GM19324 (cell line): ENCODE results near the gene FGF11.

Source experiments
- ATAC-seq: cut with Tn5 transposase; IDR thresholded peaks from one replicate; pipeline ENCODE4 v1.9.1; 2021; ENCODE audit warnings: mild to moderate bottlenecking, moderate library complexity; ENCODE audit not compliant: unreplicated experiment, low FRiP score

FGF11 gene

GRCh38 chr17:7407485-7408251 lies 31.6 kb upstream of the FGF11 start, which contains the start of gene NLGN2:
TSS of gene NLGN2 (plus strand) at chr17:7407845. CDS start at chr17:7408256, 411 bp downstream.
- ATAC-seq: no peak

- ATAC-seq: no peak
These were observed 31.0 kb upstream of the FGF11 start for GRCh38 chr17:7408252-7408727.

GRCh38 chr17:7408863-7409262 lies 30.4 kb upstream of the FGF11 start:
- ATAC-seq: no peak

- no peak for ATAC-seq
These were observed 29.6 kb upstream of the FGF11 start for GRCh38 chr17:7409716-7410115.

GRCh38 chr17:7410634-7411426 lies 28.5 kb upstream of the FGF11 start:
- ATAC-seq: no peak

GRCh38 chr17:7411427-7411750 lies 27.9 kb upstream of the FGF11 start:
- ATAC-seq: no peak

- ATAC-seq: no peak
These were observed 25.8 kb upstream of the FGF11 start for GRCh38 chr17:7413346-7413985.

GRCh38 chr17:7414837-7415236 lies 24.5 kb upstream of the FGF11 start:
- ATAC-seq: no peak

- ATAC-seq: no peak
These were observed 23.5 kb upstream of the FGF11 start for GRCh38 chr17:7415784-7416183.

GRCh38 chr17:7416323-7416722 lies 23.0 kb upstream of the FGF11 start:
- no peak for ATAC-seq

- ATAC-seq: no peak
These were observed 22.2 kb upstream of the FGF11 start for GRCh38 chr17:7417056-7417655.

GRCh38 chr17:7418472-7419152 lies 20.7 kb upstream of the FGF11 start:
- no peak for ATAC-seq

- no peak for ATAC-seq
These were observed 19.3 kb upstream of the FGF11 start, which contains the start of gene SPEM1 for GRCh38 chr17:7419819-7420610. TSS of gene SPEM1 (plus strand) at chr17:7420324. CDS start at chr17:7420385, 61 bp downstream.

- ATAC-seq: no peak
These were observed 18.1 kb upstream of the FGF11 start for GRCh38 chr17:7421186-7421585.

- no peak for ATAC-seq
These were observed 15.6 kb upstream of the FGF11 start for GRCh38 chr17:7423679-7424078.

GRCh38 chr17:7425316-7425715 lies 14.0 kb upstream of the FGF11 start, which contains the start of gene SPEM2:
TSS of gene SPEM2 (plus strand) at chr17:7425616. CDS start at chr17:7425689, 73 bp downstream.
- ATAC-seq: no peak

GRCh38 chr17:7425756-7426155 lies 13.6 kb upstream of the FGF11 start:
- no peak for ATAC-seq

- no peak for ATAC-seq
These were observed 13.0 kb upstream of the FGF11 start for GRCh38 chr17:7426203-7426863.
